HTERT RPE-1 (cell line): ENCODE results near the gene CDHR5.

Experiments used
- in situ Hi-C: fragments of 300-500 bp; cut with MboI; formaldehyde crosslinking; loops from 4 replicates; pipeline ENCODE4 v1.14.3; 2020; ENCODE audit warnings: low sequenced_read_pairs

Gene CDHR5

GRCh38 chr11:623999-624704, 603 bp downstream of the CDHR5 start:
- in situ Hi-C loops: no loop called here

- in situ Hi-C loops: no loop called here
Observed at GRCh38 chr11:623349-623869, 1.3 kb downstream of the CDHR5 start.

GRCh38 chr11:621838-622237, 2.9 kb downstream of the CDHR5 start:
- in situ Hi-C loops: no loop called here

- in situ Hi-C loops: no loop called here
Observed at GRCh38 chr11:620935-621814, 3.6 kb downstream of the CDHR5 start.

- in situ Hi-C loops: no loop called here
Observed at GRCh38 chr11:620201-620600, 4.6 kb downstream of the CDHR5 start.

- in situ Hi-C loops: no loop called here
Observed at GRCh38 chr11:619628-620050, 5.1 kb downstream of the CDHR5 start.

- in situ Hi-C loops: no loop called here
Observed at GRCh38 chr11:618856-619627, 5.7 kb downstream of the CDHR5 start.

GRCh38 chr11:617912-618682, 6.7 kb downstream of the CDHR5 start:
- in situ Hi-C loops: no loop called here

GRCh38 chr11:617199-617911, 7.4 kb downstream of the CDHR5 start:
- in situ Hi-C loops: no loop called here

GRCh38 chr11:616320-617198, 8.2 kb downstream of the CDHR5 start:
- in situ Hi-C loops: no loop called here

GRCh38 chr11:615504-616319, 9.0 kb downstream of the CDHR5 start, which contains the start of gene IRF7:
IRF7 (minus strand) TSS chr11:615950; CDS start chr11:615364, 586 bp downstream.
- in situ Hi-C loops: no loop called here

GRCh38 chr11:614623-615503, 9.9 kb downstream of the CDHR5 start:
- in situ Hi-C loops: no loop called here

- in situ Hi-C loops: no loop called here
Observed at GRCh38 chr11:614021-614622, 10.6 kb downstream of the CDHR5 start.

- in situ Hi-C loops: no loop called here
Observed at GRCh38 chr11:613369-613968, 11.3 kb downstream of the CDHR5 start.

GRCh38 chr11:612961-613300, 11.8 kb downstream of the CDHR5 start:
- in situ Hi-C loops: no loop called here
